GM23338 (cell line): ENCODE measurements around the gene CTSW. TPM values are rescaled to one million over a fixed set of nuclear protein-coding genes. Genes with fewer than 3 reads are reported as not detected.

ENCODE experiments used
- ATAC-seq: fragments of 200-7000 bp; cut with Tn5 transposase; 3 replicates; pipeline ENCODE4 v1.9.1; 2020
- DNase-seq: peaks from one replicate; pipeline ENCODE4 v3.0.0-alpha.2; 2015; ENCODE audit warnings: low spot score
- H2AFZ ChIP-seq: fragments of 200-600 bp; sonication (generic); 2 replicates; pipeline ENCODE4 v1.8.0; 2016; ENCODE audit warnings: antibody characterized with exemption, mild to moderate bottlenecking, moderate library complexity
- H3F3A ChIP-seq: fragments of 200-600 bp; sonication (generic); replicated peaks from 2 replicates; pipeline ENCODE4 v1.8.0; 2017; ENCODE audit warnings: antibody characterized with exemption, mixed run types, low read depth
- H3K27ac ChIP-seq: fragments of 200-600 bp; sonication (generic); 2 replicates; pipeline ENCODE4 v1.6.1; 2016; ENCODE audit warnings: low read depth
- H3K27me3 ChIP-seq: fragments of 200-600 bp; sonication (generic); 2 replicates; pipeline ENCODE4 v1.8.0; 2016; ENCODE audit warnings: mild to moderate bottlenecking, mixed run types, moderate library complexity; ENCODE audit not compliant: insufficient read depth
- H3K36me3 ChIP-seq: fragments of 200-600 bp; sonication (generic); 2 replicates; pipeline ENCODE4 v1.8.0; 2016; ENCODE audit warnings: mild to moderate bottlenecking; ENCODE audit not compliant: insufficient read depth
- H3K4me1 ChIP-seq: fragments of 200-600 bp; sonication (generic); 2 replicates; pipeline ENCODE4 v1.8.0; 2016; ENCODE audit warnings: mild to moderate bottlenecking, moderate library complexity; ENCODE audit not compliant: insufficient read depth
- H3K4me2 ChIP-seq: fragments of 200-600 bp; sonication (generic); 2 replicates; pipeline ENCODE4 v1.7.1; 2017; ENCODE audit warnings: mixed run types
- H3K4me3 ChIP-seq: fragments of 200-600 bp; sonication (generic); 2 replicates; pipeline ENCODE4 v1.6.1; 2016; ENCODE audit warnings: mixed run types
- H3K79me2 ChIP-seq: fragments of 200-600 bp; sonication (generic); replicated peaks from 2 replicates; pipeline ENCODE4 v1.8.0; 2017; ENCODE audit warnings: mild to moderate bottlenecking; ENCODE audit not compliant: insufficient read depth
- H3K9me2 ChIP-seq: fragments of 200-600 bp; sonication (generic); 2 replicates; pipeline ENCODE4 v1.8.0; 2017; ENCODE audit not compliant: insufficient read depth
- H4K20me1 ChIP-seq: fragments of 200-600 bp; sonication (generic); replicated peaks from 2 replicates; pipeline ENCODE4 v1.8.0; 2017; ENCODE audit warnings: mild to moderate bottlenecking; ENCODE audit not compliant: insufficient read depth
- H3K27ac Mint-ChIP-seq: 2 replicates; pipeline ENCODE4 v1.8.0; 2020; ENCODE audit warnings: inconsistent platforms, mild to moderate bottlenecking, moderate library complexity, mixed read lengths
- H3K27me3 Mint-ChIP-seq: 3 replicates; pipeline ENCODE4 v1.8.0; 2022; ENCODE audit warnings: low read depth, mild to moderate bottlenecking, moderate library complexity, mixed read lengths, inconsistent platforms; ENCODE audit not compliant: insufficient read depth, poor library complexity
- H3K36me3 Mint-ChIP-seq: 3 replicates; pipeline ENCODE4 v1.8.0; 2021; ENCODE audit warnings: low read depth, mild to moderate bottlenecking, inconsistent platforms, moderate library complexity, mixed read lengths
- H3K4me1 Mint-ChIP-seq: 3 replicates; pipeline ENCODE4 v1.8.0; 2020; ENCODE audit warnings: mild to moderate bottlenecking, inconsistent platforms, mixed read lengths
- H3K4me3 Mint-ChIP-seq: 3 replicates; pipeline ENCODE4 v1.8.0; 2021; ENCODE audit warnings: moderate library complexity, mild to moderate bottlenecking, inconsistent platforms, mixed read lengths
- H3K9me3 Mint-ChIP-seq: 3 replicates; pipeline ENCODE4 v1.8.0; 2020; ENCODE audit warnings: moderate library complexity, mild to moderate bottlenecking, inconsistent platforms, mixed read lengths
- EZH2 ChIP-seq: fragments of 200-600 bp; sonication (generic); IDR thresholded peaks from one replicate; pipeline ENCODE4 v1.8.0; 2017; ENCODE audit warnings: antibody characterized with exemption, mild to moderate bottlenecking, low read depth; ENCODE audit not compliant: unreplicated experiment
- JUNB ChIP-seq: IDR thresholded peaks from one replicate; pipeline ENCODE4 v1.6.1; 2016; ENCODE audit warnings: antibody characterized with exemption; ENCODE audit not compliant: unreplicated experiment
- NANOG ChIP-seq: IDR thresholded peaks from 2 replicates; pipeline ENCODE4 v1.6.1; 2016; ENCODE audit warnings: antibody characterized with exemption, borderline replicate concordance
- REST ChIP-seq: IDR thresholded peaks from one replicate; pipeline ENCODE4 v1.6.1; 2018; ENCODE audit warnings: antibody characterized with exemption; ENCODE audit not compliant: unreplicated experiment
- ZNF462 ChIP-seq: fragments of 250-450 bp; sonication (Bioruptor Pico); IDR thresholded peaks from 2 replicates; pipeline ENCODE4 v1.5.0; 2020; ENCODE audit warnings: mild to moderate bottlenecking, moderate library complexity
- polyA plus RNA-seq: library from polyadenylated mRNA; unstranded; fragments of >200 nt; fragmentation: Nextera tagmentation; extraction: Ambion mirVana; gene quantifications from 2 replicates; pipeline ENCODE4 v1.2.1, GENCODE V29; 2016
- total RNA-seq: library from RNA; depleted of rRNA; stranded (reverse); fragments of >200 nt; shearing (Covaris generic); gene quantifications from 2 replicates; pipeline ENCODE4 v1.2.3, GENCODE V29; 2014

Gene CTSW
- total and polyA plus RNA-seq, 2 experiments from 2014 or later, result not detected

- H3K4me1 Mint-ChIP-seq, result peaks cover 25% of the 10 kb centered on the region
- H3K27ac ChIP-seq, result peak overlapping the region; percentile 96
- DNase-seq (no peak), ATAC-seq (no peak)
- peaks cover 11% of the 10 kb centered on the region for H3K4me1 ChIP-seq
- peaks cover 4% of the 10 kb centered on the region; the same call in 2 of the 3 replicates for H3K9me3 Mint-ChIP-seq
- peaks cover 52% of the 10 kb centered on the region for H3K36me3 Mint-ChIP-seq
- peak overlapping the region; percentile 97 for H3K27ac Mint-ChIP-seq
- peaks cover 37% of the 10 kb centered on the region for H3K79me2 ChIP-seq
- peaks cover 16% of the 10 kb centered on the region for H3K36me3 ChIP-seq
- peaks cover 43% of the 10 kb centered on the region for H3F3A ChIP-seq
- H3K27me3 Mint-ChIP-seq, result peaks cover 34% of the 10 kb centered on the region
- peak overlapping the region; percentile 95 for H3K4me3 ChIP-seq
- H3K9me2 ChIP-seq, result no peaks in the 10 kb centered on the region
- no peak for TF ChIP-seq ZNF462
- TF ChIP-seq JUNB, result no peak
- TF ChIP-seq REST, result no peak
- no peak for TF ChIP-seq EZH2
- no peak for TF ChIP-seq NANOG
- no peak overlapping the region for H2AFZ ChIP-seq
- peak overlapping the region; percentile 91 for H3K4me3 Mint-ChIP-seq
- H4K20me1 ChIP-seq, result peaks cover 25% of the 10 kb centered on the region
- H3K27me3 ChIP-seq, result no peaks in the 10 kb centered on the region
- peak overlapping the region; percentile 99 for H3K4me2 ChIP-seq
These were observed 19.8 kb upstream of the CTSW start for GRCh38 chr11:65859812-65860277.
